Amniotic epithelial cell (primary cell): Measurements from ENCODE around the gene CD34.

ENCODE experiments used
- DNase-seq: peaks from one replicate; pipeline ENCODE4 v3.0.0-alpha.2; 2010; ENCODE audit warnings: low read depth

Gene CD34

DNA sequence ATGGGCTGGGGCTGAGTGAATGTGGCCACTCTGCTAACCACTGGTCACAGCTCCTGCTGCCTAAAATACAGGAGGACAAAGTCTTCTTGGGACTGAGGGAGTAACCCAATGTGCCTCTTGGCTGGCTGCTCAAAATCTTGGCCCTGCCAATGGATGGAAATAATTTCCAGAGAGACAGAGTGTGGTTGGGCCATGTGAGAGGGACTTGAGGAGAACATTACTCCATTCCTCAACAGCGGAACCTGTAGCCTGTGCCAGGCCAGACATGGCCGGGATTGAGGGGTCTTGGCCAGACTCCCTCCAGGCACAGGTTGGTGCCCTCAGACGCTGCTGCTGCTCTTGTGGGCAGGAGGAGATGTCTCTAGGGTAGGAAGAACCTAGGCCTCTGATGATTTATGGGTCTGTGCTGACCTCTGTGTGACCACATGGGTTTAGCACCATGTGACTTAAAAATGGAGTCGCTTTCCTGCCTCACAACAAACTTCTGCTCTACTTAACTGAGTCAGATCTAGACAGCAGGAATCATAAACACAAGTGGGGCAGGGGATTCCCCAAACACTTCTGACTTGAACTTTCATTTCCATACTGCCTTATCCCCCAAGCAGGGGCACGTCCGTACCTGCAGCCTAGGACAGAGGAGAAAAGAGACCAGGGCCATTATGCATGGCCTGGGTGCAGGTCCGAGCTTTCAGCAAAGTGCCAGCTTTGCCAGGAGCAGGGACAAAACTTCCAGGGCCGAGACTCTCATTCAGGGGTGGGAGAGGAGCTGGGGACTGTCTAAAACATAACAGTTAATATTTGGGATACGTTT lies 79.2 kb downstream of the CD34 start:
- peak; percentile 80 for DNase-seq
